NCI-H1105 (cell line): Measurements from ENCODE around the gene BABAM1.
"Not testable (repeated sequence)": the region's sequence is repeated elsewhere in the genome, so short reads cannot be mapped to it uniquely, and the experiment has no call there.

Experiments
- DNase-seq: peaks from one replicate; lab custom pipeline; 2025; lab: John Stamatoyannopoulos, UW

BABAM1 gene

DNA sequence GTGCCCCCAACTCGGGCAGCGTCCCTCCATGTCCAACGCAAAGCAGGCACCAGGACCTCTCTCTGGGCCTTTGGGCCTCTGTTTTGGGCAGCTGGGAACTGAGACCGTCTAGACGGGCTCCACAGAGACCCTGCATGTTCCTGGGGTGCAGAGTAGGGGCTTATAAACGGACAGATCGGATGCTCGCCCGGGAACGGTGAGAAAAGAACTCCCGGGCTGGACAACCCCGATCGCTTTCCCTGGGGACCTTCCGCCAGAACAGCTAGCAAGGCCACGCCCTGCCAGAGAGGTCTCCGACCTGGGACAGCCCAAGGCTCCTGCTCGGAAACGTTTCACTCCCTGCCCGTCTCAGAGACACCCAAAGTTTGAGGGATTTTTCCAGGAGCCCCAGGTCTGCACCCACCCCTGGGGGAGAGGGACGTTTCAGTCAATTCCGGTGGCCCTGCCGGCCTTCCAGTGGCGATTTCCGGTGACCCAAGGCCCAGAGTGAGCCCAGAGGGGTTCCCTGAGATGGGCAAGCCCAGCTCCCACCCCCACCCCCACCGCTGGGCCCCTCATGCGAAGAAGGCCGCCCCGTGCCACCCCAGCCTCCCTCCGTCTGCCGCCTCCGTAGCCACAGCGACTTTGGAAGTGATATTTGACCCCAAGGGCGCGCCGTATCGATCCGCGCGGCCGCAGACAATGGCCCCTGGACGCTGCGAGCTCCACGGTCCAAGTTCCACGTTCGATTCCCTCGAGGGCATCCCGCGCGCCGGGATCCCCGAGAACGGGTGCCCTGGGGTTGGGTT, 23.2 kb upstream of the BABAM1 start:
- no peak for DNase-seq

DNA sequence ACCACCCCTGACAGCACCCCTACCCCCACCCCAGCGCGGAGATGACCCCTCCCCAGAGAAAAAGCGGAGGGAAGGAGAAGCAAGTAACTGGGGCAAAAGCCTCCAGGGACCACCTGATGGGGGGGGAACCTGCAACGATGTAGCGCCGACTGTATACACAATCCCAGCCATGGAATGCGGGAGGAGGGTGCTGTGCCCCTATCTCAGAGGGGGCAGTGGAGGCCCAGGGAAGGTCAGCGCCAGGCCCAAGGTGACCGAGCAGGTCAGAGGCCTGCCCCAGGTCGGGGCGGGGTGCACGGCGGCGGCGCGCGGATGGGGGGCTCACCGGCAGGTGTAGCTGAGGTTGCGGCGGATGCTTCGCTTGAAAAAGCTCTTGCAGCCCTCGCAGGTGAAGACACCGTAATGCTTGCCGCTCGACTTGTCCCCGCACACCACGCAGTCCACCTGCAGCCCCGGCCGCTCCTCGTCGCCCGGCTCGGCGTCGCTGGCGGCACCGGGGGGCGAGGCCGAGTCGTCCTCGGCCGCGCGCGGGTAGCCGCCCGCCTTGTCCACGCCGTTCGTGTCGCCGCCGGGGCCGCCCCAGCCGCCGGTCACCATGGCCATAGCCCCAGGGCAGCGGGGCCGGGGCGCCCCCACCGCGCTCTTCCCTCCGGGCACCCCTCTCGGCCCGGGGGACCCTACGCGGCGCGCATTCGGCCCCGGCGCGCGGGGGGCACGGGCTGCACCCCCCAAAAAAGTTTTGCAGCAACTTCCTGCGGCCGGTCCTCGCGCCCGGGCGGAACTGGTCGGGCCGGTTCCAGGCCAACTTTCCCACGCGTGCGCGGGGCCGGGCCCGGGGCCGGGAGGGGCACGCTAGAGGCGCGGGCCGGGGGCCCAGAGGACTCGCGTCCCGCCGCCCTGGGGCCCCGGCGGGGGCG, 22.4 kb upstream of the BABAM1 start:
- DNase-seq, result peak; percentile 9

DNA sequence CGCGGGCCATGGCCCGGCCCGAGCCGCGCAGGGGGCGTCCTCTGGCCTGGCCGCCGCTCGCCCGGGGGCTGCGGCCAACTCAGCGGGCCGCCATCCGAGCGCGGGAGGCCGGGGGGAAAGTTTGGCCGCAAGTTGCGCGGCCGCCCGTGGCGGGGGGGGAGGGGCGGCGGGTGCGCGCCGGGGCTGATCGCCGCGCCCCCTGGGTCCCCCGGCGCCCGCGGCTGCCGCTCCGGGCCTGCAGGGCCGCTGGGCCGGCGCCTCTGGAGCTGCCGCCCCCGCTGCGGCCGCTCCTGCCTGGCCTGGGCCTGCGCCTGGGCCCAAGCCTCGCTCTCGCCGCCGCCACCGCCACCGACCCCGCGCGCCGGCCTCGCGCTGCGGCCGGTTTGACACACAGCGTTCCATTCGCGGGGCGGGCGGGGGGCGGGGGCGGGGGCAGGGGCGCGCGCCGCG, 21.7 kb upstream of the BABAM1 start, which contains the start of gene NR2F6:
Gene NR2F6, minus strand, starts transcription at position 385 of the 450 bp plus-strand sequence. CDS start 699 bp downstream, outside the sequence.
- DNase-seq, result no peak

DNA sequence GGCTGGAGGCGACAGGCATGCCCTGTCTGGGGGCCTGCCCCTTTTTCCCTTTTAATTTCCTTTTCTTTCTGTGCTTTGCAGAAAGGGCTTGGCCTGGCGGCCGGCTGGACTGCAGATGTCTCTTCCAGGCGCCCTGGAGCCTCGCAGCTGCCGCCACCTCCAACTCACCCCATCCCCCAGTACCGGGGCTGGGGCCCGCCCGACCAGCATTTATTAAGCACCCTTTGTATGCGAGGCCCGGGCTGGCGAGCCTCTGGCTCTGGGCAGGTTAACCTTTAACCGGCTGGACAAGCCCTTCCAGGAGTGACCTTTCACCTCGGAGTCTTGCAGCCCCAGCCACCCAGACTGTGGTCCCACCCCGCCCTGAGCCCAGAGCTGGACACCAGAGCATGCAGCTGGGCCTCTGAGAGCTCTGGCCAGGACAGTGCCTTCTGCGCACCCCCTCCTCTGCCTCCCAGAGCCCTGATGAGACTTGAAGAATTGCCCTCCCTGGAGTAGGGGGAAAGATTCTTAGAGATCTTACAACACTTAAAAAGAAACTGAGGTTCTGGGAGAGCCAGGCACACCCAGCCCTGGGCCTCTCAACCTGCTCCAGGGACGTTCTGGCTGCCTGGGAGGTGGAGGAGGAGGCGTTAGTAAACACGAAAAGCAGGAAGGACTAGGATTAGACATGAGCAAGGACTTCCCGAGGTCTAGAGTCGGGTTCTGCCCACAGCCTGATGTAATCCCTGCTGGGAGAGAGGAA, 20.4 kb upstream of the BABAM1 start:
- DNase-seq, result no peak

DNA sequence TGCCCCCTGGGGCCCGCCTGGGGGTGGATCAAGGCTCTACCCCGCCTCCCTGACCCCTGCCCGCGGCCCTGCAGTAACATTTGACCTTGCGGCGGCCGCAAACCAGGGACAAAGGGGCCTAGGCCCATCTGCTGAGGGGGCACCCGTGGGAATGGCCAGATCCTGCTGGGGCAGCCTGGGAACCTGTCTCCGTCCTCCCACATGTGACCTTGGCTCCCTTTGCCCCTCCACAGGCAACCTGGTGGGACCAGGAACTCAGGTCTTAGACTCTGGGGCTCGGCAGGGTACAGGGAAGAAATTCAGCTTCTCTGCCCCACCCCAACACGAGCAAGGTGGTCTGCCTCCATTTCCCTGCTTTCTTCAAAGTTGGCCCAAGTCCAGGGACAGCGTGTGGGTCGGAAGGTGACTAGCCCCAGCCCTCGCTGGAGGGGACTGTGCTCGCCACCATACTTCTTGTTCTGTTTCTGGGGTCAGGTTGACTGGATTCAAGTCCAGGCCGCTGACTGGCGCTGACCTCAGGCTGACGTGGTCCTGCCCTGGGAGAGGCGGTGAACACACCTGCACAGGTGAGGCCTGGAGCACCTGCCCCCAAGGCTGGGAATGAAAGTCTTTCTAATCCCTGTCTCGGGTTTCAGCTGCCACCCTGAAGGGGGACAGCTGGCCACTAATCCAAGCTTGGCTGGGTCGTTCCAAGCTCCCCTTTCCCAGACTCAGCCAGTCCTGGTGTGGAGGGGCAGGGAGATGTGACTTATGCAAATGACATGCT, 19.0 kb upstream of the BABAM1 start:
- peak; percentile 15 for DNase-seq

DNA sequence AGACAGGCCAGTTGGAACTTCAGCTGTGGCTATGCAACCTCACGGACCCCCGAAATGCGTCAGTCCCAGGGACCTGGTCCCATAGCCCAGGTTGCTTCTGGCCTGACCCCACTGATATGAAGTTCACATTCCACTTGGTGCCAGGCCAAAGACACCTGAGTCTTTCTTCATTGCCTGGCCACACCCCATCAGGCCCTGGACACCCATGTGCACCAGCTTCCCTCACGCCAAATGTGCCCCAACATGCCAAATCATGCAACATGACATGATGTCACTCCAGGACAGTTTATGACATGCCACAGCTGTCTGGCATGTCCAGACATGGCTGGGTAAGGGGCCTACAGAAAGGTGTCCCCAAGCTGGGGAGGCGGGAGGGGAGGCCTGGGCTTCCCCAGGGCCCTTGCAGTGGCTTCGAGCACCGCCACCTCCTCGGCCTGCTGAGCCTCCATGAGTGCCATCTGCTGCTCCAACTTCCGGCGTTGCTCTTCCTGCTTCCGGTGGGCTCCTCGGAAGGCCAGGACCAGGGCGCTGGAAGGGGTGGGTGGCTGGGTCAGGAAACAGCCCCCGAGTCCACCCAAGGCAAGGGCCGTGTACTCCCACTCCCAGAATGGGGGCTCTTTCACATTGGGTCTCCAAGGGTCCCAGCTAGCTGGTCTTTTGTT, 17.2 kb upstream of the BABAM1 start:
- DNase-seq, result no peak

DNA sequence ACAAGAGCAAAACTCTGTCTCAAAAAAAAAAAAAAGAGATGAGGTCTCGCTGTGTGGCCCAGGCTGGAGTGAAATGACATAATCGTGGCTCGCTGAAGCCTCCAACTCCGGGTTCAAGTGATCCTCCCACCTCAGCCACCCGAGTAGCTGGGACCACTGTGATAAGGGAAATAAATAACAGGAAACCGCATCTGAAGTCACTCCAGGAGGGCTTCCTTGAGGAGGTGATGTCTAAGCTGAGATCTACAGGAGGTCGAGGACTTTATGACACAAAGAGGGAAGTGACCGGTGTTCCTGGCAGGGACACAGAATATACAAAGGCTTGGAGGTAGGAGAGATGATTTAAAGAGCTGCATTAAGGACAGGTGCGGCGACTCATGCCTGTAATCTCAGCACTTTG, 12.6 kb upstream of the BABAM1 start:
- no peak for DNase-seq

DNA sequence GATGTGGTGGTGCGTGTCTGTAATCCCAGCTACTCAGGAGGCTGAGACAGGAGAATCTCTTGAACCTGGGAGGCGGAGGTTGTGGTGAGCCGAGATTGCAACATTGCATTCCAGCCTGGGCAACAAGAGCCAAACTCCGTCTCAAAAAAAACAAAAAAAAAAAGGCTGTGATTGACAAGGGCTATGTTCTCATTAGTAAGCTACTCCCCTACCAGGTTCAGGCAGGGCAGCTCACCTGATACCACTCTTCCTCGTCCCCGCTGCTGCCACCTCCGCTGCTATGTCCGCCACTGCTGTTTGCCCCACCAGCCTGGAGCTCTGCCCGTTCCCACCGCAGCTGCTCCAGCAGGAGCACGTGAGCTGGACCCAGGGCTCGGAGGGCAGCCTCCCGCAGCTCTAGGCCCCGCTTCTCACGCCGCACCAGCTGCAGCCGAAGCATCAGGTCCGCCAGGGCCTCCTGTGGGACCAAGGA, 12.1 kb upstream of the BABAM1 start:
- DNase-seq, result no peak

DNA sequence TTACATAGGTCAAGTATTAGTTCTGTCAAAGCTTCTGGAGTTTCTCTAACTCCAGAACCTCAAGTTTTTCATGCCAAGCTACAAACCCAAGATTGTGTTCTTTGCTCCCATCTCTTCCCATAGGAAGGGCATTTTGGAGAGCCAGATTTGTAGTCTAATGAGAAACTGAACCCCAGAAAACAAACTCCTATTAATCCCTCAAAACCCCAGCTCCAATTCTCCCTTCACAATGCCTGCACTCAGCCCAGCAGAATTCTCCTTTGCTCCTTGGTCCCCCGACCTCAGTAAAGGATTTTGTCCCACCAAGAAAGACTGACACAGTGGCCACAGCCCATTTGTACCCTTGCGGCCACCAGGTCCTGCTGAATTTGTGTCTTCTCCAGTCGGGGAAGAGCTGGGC, 11.1 kb upstream of the BABAM1 start:
- DNase-seq, result no peak

DNA sequence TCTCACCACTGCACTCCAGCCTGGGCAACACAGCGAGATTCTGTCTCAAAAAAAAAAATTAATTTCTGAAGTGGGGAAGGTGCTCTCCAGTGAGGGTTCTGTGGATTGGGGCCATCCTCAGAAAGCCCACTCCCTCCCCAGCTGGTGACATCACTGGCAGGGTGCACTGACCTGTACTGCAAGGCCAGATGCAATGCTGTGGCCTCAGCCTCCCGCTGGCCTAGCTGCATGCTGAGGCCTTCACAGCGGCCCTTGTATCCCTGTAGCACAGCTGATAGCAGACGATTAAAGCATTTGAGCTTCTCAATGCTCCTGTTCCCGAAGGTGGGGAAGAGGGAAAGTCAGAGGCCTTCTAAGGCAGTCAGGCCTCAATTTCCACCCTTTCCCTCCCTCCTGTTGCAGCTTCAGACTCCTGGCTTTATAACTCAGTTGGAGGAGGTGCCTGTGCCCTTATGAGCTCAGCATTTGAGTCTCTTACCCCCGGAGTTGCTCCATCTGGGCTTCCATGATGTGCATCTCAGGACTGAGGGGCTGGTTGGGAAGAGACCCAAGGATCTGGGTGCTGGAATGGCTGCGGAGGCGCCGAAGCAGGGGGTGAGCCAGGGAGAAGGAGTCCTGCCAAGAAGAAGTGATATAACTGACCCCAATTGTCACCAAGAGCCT, 8.0 kb upstream of the BABAM1 start:
- DNase-seq, result no peak

DNA sequence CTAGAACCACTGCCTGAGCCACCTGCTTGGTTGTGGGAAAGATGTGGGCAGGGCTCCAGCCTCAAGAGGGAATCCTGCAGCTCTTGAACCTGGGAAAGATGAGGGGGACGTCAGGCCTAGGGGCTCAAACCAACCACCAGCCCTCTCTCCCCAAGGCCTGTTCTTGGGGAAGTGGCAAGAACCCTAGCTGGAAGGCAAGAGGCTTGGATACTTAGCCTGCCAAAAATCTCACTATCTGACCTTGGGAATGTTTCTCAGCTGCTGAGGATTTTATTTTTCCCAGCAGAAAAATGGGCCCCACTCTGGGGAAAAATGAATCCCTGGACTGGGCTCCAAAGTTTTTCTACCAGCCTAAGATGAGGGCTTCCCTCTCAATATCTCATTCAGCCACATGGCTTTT, 7.3 kb upstream of the BABAM1 start:
- DNase-seq, result no peak

DNA sequence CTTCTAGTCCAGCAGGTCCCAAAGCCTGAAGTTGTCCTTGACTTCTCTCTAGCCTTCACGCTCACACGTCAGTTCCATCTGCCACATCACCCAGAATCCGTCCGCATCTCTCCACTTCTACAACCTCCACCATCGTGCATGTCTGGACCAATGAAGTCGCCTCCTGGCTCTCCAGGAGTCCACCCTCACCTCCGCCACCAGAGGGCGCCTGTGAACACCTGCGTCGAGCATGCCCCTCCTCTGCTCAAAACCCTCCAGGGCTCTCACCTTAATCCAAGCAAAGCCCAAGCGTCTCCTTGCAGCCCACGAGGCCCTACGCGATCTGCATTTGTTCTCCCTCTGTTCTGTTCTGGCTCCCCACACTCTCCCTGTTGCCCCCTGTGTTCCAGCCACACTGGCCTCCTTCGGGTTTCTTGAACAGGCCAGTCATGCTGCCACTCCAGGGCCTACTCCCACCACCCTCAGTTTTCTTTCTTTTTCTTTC, 6.4 kb upstream of the BABAM1 start:
- peak; percentile 88 for DNase-seq

DNA sequence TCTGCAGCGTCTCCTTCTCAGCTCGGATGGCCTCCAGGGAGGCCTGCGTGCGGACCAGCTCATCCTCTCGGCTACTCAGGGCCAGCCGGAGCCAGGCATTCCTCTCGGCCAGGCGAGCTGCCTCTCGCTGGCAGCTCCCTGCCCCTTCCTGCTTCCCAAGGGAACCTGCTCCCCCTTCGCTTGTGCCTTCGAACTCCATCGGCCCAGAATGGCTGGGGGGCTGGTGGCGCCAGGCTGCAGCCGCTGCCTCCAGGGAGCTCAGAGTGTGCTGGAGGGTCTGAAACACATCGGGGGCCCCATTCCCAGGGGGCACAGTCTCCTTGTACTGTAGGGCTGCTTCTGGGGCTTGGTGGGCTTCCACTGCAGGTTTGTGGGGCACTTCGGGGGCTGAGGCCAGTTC, 4.7 kb upstream of the BABAM1 start:
- DNase-seq, result no peak

DNA sequence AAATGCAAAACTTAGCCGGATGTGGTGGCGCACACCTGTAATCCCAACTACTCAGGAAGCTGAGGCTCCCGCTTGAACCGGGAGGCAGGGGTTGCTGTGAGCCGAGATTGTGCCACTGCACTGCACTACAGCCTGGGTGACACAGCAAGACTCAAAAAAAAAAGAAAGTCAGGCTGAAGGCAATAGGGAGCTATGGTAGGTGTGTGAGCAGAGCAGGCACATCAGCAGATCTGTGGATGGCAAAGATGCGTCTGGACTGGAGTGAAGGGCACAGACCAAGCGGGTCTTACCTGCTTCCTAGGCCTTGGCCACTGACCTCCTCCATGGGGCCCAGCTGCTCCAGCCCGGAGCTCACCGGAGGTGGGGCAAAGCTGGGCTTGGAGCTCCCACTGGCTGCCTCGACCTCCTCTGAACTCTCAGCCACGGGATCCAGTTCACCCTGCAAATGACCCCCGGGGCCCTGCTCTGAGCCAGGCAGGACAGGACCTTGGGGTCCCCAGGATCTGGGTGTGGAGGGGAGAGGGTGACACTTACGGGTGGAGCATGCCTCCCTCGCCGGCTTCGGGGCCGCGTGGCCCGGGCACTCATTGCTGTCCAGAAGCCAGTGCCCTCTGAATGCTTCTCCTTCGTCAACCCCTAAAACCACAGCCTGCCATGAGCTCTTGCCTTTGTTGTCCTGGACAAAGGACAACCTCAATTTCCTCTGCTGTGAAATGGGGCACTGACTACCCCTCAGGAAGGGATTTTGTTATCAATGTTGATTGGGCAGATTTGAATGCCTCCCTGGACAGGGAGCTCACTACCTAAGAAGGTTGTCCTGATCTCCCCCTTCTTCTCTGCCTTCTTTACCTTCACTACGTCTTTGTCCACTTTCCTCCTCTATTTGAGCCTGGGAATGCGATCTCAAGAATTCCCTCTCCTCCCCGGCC, 3.3 kb upstream of the BABAM1 start:
- DNase-seq, result no peak

DNA sequence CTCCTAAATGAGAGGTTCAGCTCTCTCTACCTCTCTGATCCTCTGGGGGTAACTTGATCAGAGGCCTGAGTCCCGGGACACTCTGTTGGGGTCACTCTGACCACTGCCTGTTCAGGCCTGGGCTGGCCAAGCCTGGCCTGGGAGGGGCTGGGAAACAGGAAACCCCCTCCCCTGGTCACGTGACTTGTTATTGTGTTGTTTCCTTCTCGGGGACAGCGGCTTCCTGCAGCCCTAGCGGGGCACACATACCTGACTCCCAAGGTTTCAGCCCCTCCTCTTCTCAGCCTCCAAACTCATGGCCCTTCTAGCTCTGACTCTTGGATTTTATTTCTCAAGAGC, 2.6 kb upstream of the BABAM1 start, which contains the start of gene USHBP1:
Gene USHBP1, minus strand, starts transcription at position 105 of the 339 bp plus-strand sequence. CDS start 446 bp downstream, outside the sequence.
- DNase-seq, result no peak

DNA sequence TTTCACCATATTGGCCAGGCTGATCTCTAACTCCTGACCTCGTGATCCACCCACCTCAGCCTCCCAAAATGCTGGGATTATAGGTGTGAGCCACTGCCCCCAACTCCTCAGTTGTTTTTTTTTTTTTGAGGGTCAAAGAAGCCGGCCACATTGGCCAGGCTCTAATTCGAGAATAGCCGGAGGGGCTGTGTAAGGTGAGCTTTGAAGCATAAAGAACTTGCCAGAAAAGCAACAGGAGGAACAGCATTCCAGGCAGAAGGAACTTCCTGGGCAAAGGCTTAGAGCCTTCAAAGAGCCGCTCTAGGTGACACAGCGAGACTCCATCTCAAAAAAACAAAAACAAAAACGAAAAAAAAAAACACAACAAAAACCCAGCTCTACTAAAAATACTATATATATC, 1.2 kb upstream of the BABAM1 start:
- DNase-seq, result no peak

DNA sequence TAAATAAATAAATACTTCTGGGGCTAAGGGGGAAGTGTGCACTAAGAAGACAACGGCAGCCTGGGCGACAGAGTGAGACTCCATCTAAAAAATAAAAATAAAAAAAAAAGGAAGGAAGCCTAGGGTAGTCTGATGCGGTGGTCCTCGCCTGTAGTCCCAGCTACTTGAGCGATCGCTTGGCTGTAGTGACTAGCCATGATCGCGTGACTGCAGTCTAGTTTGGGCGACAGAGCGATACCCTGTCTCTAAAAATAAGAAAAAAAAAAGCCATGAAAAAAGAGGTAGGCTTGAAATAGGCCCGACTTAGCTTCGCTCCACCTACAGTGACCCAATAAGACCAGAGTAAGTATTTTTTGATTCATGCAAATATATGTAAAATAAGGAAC, 661 bp upstream of the BABAM1 start:
- DNase-seq, result no peak

DNA sequence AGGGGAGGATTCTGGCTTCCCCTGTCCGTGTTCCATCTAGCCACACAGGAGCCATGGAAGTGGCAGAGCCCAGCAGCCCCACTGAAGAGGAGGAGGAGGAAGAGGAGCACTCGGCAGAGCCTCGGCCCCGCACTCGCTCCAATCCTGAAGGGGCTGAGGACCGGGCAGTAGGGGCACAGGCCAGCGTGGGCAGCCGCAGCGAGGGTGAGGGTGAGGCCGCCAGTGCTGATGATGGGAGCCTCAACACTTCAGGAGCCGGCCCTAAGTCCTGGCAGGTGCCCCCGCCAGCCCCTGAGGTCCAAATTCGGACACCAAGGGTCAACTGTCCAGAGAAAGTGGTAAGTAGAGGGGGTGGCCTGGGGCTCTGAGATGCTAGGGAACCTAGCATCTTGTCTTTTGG, 1.5 kb downstream of the BABAM1 start:
- no peak for DNase-seq

DNA sequence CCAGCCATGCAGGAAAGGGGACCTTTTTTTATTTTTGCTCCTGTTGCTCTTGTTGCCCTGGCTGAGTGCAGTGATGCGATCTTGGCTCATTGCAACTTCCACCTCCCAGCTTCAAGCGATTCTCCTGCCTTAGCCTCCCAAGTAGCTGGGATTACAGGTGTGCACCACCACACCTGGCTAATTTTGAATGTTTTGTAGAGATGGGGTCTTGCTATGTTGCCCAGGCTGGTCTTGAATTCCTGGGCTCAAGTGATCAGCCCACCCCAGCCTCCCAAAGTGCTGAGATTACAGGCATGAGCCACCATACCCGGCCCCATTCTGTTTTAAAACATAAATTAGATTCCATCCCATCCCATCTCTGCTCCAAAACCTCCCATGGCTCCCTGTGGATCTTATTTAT, 7.6 kb downstream of the BABAM1 start:
- not testable (repeated sequence) for DNase-seq
